Neural progenitor cell (in vitro differentiated cells): Measurements from ENCODE around the gene RNF144A.

ENCODE experiments used
- EZH2 ChIP-seq: fragments of 200-600 bp; sonication (generic); IDR thresholded peaks from 2 replicates; pipeline ENCODE4 v1.6.1; 2017; ENCODE audit warnings: antibody characterized with exemption, mild to moderate bottlenecking, moderate library complexity
- EZH2phosphoT487 ChIP-seq: fragments of 200-600 bp; sonication (generic); IDR thresholded peaks from 2 replicates; pipeline ENCODE4 v1.6.1; 2017; ENCODE audit warnings: antibody characterized with exemption
- TF ChIP-seq, protein P1 (sequence below): fragments of 200-600 bp; sonication (generic); IDR thresholded peaks from 2 replicates; pipeline ENCODE4 v1.5.1; 2017; ENCODE audit warnings: antibody characterized with exemption, mild to moderate bottlenecking

DNA sequence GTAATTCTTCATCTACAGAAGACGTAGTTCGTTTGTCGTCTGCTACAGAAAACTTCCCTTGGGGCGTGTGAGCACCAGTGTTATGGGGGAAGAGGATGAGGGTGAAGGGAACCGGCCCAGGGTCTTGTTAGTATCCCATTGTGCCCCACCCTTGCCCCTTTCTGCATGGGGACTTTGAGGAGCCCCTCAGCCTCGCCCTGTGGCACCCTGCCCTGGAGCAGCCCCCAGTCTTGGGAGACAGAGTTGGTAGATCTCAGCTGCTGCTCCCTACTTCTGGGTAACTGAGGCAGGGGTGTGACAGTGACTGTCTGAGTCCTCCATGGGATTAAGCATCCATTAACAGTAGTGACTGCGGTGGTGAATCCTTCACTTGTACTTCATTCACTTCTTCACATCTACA, 50.1 kb downstream of the RNF144A start:
- TF ChIP-seq, protein P1, sequence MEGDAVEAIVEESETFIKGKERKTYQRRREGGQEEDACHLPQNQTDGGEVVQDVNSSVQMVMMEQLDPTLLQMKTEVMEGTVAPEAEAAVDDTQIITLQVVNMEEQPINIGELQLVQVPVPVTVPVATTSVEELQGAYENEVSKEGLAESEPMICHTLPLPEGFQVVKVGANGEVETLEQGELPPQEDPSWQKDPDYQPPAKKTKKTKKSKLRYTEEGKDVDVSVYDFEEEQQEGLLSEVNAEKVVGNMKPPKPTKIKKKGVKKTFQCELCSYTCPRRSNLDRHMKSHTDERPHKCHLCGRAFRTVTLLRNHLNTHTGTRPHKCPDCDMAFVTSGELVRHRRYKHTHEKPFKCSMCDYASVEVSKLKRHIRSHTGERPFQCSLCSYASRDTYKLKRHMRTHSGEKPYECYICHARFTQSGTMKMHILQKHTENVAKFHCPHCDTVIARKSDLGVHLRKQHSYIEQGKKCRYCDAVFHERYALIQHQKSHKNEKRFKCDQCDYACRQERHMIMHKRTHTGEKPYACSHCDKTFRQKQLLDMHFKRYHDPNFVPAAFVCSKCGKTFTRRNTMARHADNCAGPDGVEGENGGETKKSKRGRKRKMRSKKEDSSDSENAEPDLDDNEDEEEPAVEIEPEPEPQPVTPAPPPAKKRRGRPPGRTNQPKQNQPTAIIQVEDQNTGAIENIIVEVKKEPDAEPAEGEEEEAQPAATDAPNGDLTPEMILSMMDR: no peak
- TF ChIP-seq EZH2phosphoT487: no peak
- no peak for TF ChIP-seq EZH2
